MM.1S (cell line): ENCODE measurements around the gene RIPOR1.

Source experiments
- DNase-seq: peaks from one replicate; pipeline ENCODE4 v3.0.0-alpha.2; 2015
- H2AFZ ChIP-seq: fragments of 300-600 bp; sonication (generic); 2 replicates; pipeline ENCODE4 v1.6.0; 2016; ENCODE audit warnings: antibody characterized with exemption, low read length
- H3F3A ChIP-seq: fragments of 300-600 bp; sonication (generic); 2 replicates; pipeline ENCODE4 v1.6.1; 2016; ENCODE audit warnings: mild to moderate bottlenecking, antibody characterized with exemption, low read length, moderate library complexity, mixed read lengths; ENCODE audit not compliant: insufficient read depth
- H3K27ac ChIP-seq: fragments of 300-600 bp; sonication (generic); 2 replicates; pipeline ENCODE4 v1.5.1; 2016; ENCODE audit warnings: mild to moderate bottlenecking, low read length
- H3K27me3 ChIP-seq: fragments of 300-600 bp; sonication (generic); replicated peaks from 2 replicates; pipeline ENCODE4 v1.6.0; 2016; ENCODE audit warnings: low read length; ENCODE audit not compliant: insufficient read depth
- H3K36me3 ChIP-seq: fragments of 300-600 bp; sonication (generic); replicated peaks from 2 replicates; pipeline ENCODE4 v1.6.1; 2016; ENCODE audit warnings: mild to moderate bottlenecking, low read length, mixed read lengths; ENCODE audit not compliant: insufficient read depth
- H3K4me1 ChIP-seq: fragments of 300-600 bp; sonication (generic); 2 replicates; pipeline ENCODE4 v1.6.1; 2016; ENCODE audit warnings: low read length, mixed read lengths
- H3K4me2 ChIP-seq: fragments of 300-600 bp; sonication (generic); 2 replicates; pipeline ENCODE4 v1.6.0; 2016; ENCODE audit warnings: low read depth, low read length
- H3K4me3 ChIP-seq: fragments of 300-600 bp; sonication (generic); 2 replicates; pipeline ENCODE4 v1.5.1; 2016; ENCODE audit warnings: low read length, mixed read lengths
- H3K79me2 ChIP-seq: fragments of 300-600 bp; sonication (generic); 2 replicates; pipeline ENCODE4 v1.6.1; 2016; ENCODE audit warnings: mixed run types, low read length, mixed read lengths
- H3K9ac ChIP-seq: fragments of 300-600 bp; sonication (generic); 2 replicates; pipeline ENCODE4 v1.6.1; 2016; ENCODE audit warnings: low read length, mixed read lengths
- H3K9me2 ChIP-seq: fragments of 300-600 bp; sonication (generic); replicated peaks from 2 replicates; pipeline ENCODE4 v1.6.1; 2016; ENCODE audit warnings: mild to moderate bottlenecking, low read length, mixed read lengths; ENCODE audit not compliant: insufficient read depth
- H3K9me3 ChIP-seq: fragments of 300-600 bp; sonication (generic); replicated peaks from 2 replicates; pipeline ENCODE4 v1.6.1; 2016; ENCODE audit warnings: mild to moderate bottlenecking, low read length, mixed read lengths; ENCODE audit not compliant: insufficient read depth
- H4K20me1 ChIP-seq: fragments of 300-600 bp; sonication (generic); 2 replicates; pipeline ENCODE4 v1.6.1; 2016; ENCODE audit warnings: mild to moderate bottlenecking, low read length, moderate library complexity, mixed read lengths; ENCODE audit not compliant: insufficient read depth
- EZH2 ChIP-seq: fragments of 300-600 bp; sonication (generic); optimal IDR thresholded peaks from 2 replicates; pipeline ENCODE3; 2017; ENCODE audit warnings: low read depth, mild to moderate bottlenecking, antibody characterized with exemption, low read length, mixed read lengths
- EZH2phosphoT487 ChIP-seq: fragments of 300-600 bp; sonication (generic); IDR thresholded peaks from 2 replicates; pipeline ENCODE4 v1.6.1; 2018; ENCODE audit warnings: antibody characterized with exemption, low read length
- TF ChIP-seq, protein P1 (sequence below): fragments of 300-600 bp; sonication (generic); IDR thresholded peaks from 2 replicates; pipeline ENCODE4 v1.5.1; 2016; ENCODE audit warnings: antibody characterized with exemption, low read length, mixed read lengths

RIPOR1 gene

DNA sequence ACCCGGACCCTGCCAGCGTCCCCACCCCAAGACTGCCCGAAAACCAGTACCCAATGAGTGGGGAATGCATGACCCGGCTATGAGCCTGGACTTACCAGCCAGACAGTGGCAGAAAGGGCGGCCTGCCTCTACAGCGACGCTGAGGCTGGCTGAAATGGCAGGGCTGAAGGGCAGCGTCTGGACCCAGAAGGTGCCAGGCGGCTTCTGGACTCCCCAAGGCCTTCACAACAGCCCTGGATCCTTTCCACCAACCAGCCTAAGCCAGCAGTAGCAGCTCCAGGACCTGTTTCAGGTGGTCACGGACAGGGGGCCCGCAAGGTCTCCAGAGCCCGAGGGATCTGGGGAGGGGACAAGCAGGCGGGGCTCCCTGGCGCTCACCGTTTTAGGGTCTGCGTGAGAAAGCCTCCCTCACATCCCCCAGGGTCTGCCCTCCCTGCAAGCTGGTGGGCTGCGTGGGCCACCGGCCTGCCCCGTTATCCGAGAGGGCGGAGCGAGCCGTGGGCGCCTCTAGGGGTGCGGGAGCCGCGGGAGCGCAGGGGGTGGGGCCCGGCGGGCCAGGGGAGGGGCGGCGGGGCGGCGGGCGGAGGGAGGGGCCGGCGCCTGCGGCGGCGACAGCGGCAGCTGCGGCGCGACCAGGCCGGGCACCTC, at the start of gene RIPOR1:
Gene RIPOR1, plus strand, starts transcription at position 608 of the 648 bp plus-strand sequence. CDS start 9,618 bp downstream, outside the sequence.
- H3K27me3 ChIP-seq = no peaks in the 10 kb centered on the region

DNA sequence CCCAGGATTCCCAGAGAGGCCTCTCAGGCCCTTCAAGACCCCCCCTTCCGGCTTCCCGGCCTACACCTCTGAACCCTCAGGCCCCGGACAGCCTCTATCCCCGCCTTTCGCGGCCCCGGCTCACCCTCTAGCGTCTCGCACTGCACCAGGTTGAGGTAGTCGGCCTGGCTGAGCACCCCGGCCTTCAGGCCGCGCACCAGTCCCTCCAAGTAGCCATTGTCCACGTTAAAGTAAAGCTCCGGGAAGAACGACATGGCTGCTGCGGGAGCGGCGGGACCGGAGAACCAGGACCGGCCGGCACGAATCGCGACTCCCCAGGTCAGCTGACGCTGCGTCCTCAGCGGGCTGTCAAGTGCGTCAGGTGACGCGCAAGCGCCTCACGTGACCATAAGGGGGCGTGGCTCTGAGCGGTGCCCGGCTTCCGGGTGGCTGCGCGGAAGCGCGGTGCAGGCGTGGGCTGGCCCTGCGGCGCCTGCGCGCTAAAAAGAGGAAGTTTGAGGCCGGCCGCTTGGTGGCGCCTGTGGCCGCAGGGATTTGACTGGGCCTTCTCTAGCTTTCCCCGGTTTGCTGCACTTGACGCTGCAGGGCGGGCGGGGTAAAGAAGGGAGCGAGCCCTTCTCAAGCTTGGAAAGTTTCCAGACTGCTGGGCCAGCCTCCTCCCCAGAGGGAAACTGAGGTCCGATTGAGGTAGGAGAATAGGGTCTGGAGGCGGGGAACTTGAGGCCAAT, 47.6 kb upstream of the RIPOR1 start, which contains the start of gene ATP6V0D1:
Gene ATP6V0D1, minus strand, starts transcription at position 325 of the 728 bp plus-strand sequence. Its CDS starts 71 bp downstream, at position 254.
- H2AFZ ChIP-seq = peak within 1 kb of the TSS; percentile 90
- peak within 1 kb of the TSS; percentile 76 for H3K4me2 ChIP-seq
- no peaks in the 10 kb centered on the region for H3K27me3 ChIP-seq
- no peaks in the 10 kb centered on the region for H3K9me2 ChIP-seq
- TF ChIP-seq EZH2 (no peak), EZH2phosphoT487 (no peak)
- TF ChIP-seq, protein P1, sequence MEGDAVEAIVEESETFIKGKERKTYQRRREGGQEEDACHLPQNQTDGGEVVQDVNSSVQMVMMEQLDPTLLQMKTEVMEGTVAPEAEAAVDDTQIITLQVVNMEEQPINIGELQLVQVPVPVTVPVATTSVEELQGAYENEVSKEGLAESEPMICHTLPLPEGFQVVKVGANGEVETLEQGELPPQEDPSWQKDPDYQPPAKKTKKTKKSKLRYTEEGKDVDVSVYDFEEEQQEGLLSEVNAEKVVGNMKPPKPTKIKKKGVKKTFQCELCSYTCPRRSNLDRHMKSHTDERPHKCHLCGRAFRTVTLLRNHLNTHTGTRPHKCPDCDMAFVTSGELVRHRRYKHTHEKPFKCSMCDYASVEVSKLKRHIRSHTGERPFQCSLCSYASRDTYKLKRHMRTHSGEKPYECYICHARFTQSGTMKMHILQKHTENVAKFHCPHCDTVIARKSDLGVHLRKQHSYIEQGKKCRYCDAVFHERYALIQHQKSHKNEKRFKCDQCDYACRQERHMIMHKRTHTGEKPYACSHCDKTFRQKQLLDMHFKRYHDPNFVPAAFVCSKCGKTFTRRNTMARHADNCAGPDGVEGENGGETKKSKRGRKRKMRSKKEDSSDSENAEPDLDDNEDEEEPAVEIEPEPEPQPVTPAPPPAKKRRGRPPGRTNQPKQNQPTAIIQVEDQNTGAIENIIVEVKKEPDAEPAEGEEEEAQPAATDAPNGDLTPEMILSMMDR = peak; percentile 81
- peaks cover 74% of the 10 kb centered on the region for H3K79me2 ChIP-seq
- H3K4me3 ChIP-seq = peak within 1 kb of the TSS; percentile 99
- H4K20me1 ChIP-seq = peaks cover 7% of the 10 kb centered on the region; the same call in 1 of the 2 replicates
- no peaks in the 10 kb centered on the region for H3K9me3 ChIP-seq
- peaks cover 4% of the 10 kb centered on the region; the same call in 1 of the 2 replicates for H3K4me1 ChIP-seq
- H3K9ac ChIP-seq = peak within 1 kb of the TSS; percentile 90
- H3K36me3 ChIP-seq = no peaks in the 10 kb centered on the region
- DNase-seq = peak; percentile 99
- H3K27ac ChIP-seq = peak within 1 kb of the TSS; percentile 71; the same call in 1 of the 2 replicates
- no peaks in the 10 kb centered on the region for H3F3A ChIP-seq

More for the DNA sequence above, at the start of gene RIPOR1:
- peak within 1 kb of the TSS; percentile 28; the same call in 1 of the 2 replicates for H3K27ac ChIP-seq
- H3K4me3 ChIP-seq = peak within 1 kb of the TSS; percentile 92
- no peaks in the 10 kb centered on the region for H3K9me2 ChIP-seq
- H3K4me2 ChIP-seq = peak within 1 kb of the TSS; percentile 99
- H3F3A ChIP-seq = peaks cover 4% of the 10 kb centered on the region; the same call in 1 of the 2 replicates
- no peaks in the 10 kb centered on the region for H4K20me1 ChIP-seq
- H3K9ac ChIP-seq = peak within 1 kb of the TSS; percentile 74
- peak within 1 kb of the TSS; percentile 35 for H2AFZ ChIP-seq
- H3K4me1 ChIP-seq = peaks cover 15% of the 10 kb centered on the region
- H3K36me3 ChIP-seq = no peaks in the 10 kb centered on the region
- peak; percentile 55 for DNase-seq
- H3K79me2 ChIP-seq = peaks cover 40% of the 10 kb centered on the region
- no peaks in the 10 kb centered on the region for H3K9me3 ChIP-seq
- no peak for TF ChIP-seq EZH2

- no peak for TF ChIP-seq EZH2phosphoT487
- peak; percentile 57 for DNase-seq
- no peaks in the 10 kb centered on the region for H3K9me2 ChIP-seq
- H3F3A ChIP-seq = no peaks in the 10 kb centered on the region
- H2AFZ ChIP-seq = peak overlapping the region; percentile 90
- H3K4me3 ChIP-seq = peak overlapping the region; percentile 99
- no peaks in the 10 kb centered on the region for H3K27me3 ChIP-seq
- no peaks in the 10 kb centered on the region for H3K9me3 ChIP-seq
- H3K79me2 ChIP-seq = peaks cover 67% of the 10 kb centered on the region
- peak overlapping the region; percentile 63 for H3K4me2 ChIP-seq
- peak overlapping the region; percentile 68; the same call in 1 of the 2 replicates for H3K27ac ChIP-seq
- H3K9ac ChIP-seq = peak overlapping the region; percentile 90
- no peaks in the 10 kb centered on the region for H3K36me3 ChIP-seq
- H4K20me1 ChIP-seq = peaks cover 4% of the 10 kb centered on the region; the same call in 1 of the 2 replicates
- peaks cover 4% of the 10 kb centered on the region; the same call in 1 of the 2 replicates for H3K4me1 ChIP-seq
Measured at GRCh38 chr16:67481561-67482232, 46.9 kb upstream of the RIPOR1 start.
